SK-N-SH (cell line): Measurements from ENCODE around the gene PHAX. TPM values are rescaled to one million over a fixed set of nuclear protein-coding genes. Genes with fewer than 3 reads are reported as not detected.

Experiments
- CTCF ChIA-PET: fragments of 300-600, 350-600 bp; formaldehyde crosslinking; extraction: SDS; loops from one replicate; lab custom pipeline; 2021; lab: Yijun Ruan, JAX
- POLR2A ChIA-PET: fragments of 350-600 bp; sonication (Branson Sonifier 250); formaldehyde crosslinking; extraction: SDS; loops from one replicate; lab custom pipeline; 2020; ENCODE audit warnings: antibody characterized with exemption, inconsistent platforms; lab: Yijun Ruan, JAX
- DNase-seq: peaks from one replicate; pipeline ENCODE4 v3.0.0; 2012
- H2AFZ ChIP-seq: fragments of 200-600 bp; sonication (generic); 2 replicates; pipeline ENCODE4 v1.8.1; 2016; ENCODE audit warnings: antibody characterized with exemption, mild to moderate bottlenecking, low read depth
- H3F3A ChIP-seq: fragments of 200-600 bp; sonication (generic); replicated peaks from 2 replicates; pipeline ENCODE3; 2016; ENCODE audit warnings: antibody characterized with exemption, mild to moderate bottlenecking; ENCODE audit not compliant: insufficient read depth
- H3K27ac ChIP-seq, 2 experiments: fragments of 200-500 bp in 1 of 2; fragments of 200-600 bp in 1 of 2; sonication (Bioruptor generic) in 1 of 2; sonication (generic), shearing (Covaris generic) in 1 of 2; 2 replicates each; pipeline versions ENCODE4 v1.5.1 to v1.6.1; 2014 to 2016; ENCODE audit warnings: low read depth in 2 of 2, inconsistent platforms in 1 of 2, low read length in 1 of 2, mild to moderate bottlenecking in 1 of 2, mixed read lengths in 1 of 2
- H3K27me3 ChIP-seq: fragments of 200-600 bp; sonication (generic), shearing (Covaris generic); 2 replicates; pipeline ENCODE4 v1.6.1; 2016; ENCODE audit warnings: mixed run types; ENCODE audit not compliant: insufficient read depth
- H3K36me3 ChIP-seq, 2 experiments: fragments of 200-500 bp in 1 of 2; fragments of 200-600 bp in 1 of 2; sonication (Bioruptor generic) in 1 of 2; sonication (generic) in 1 of 2; replicated peaks in 1 of 2; 2 replicates each; pipeline versions ENCODE3 to v1.5.1; 2014 to 2016; ENCODE audit warnings: low read length in 1 of 2, mild to moderate bottlenecking in 1 of 2; ENCODE audit not compliant: insufficient read depth in 2 of 2, control insufficient read depth in 1 of 2
- H3K4me1 ChIP-seq, 2 experiments: fragments of 200-500 bp in 1 of 2; fragments of 200-600 bp in 1 of 2; sonication (Bioruptor generic) in 1 of 2; sonication (generic), shearing (Covaris generic) in 1 of 2; 2 replicates each; pipeline versions ENCODE4 v1.5.1 to v1.6.1; 2014 to 2016; ENCODE audit warnings: low read depth in 1 of 2, low read length in 1 of 2, mixed run types in 1 of 2; ENCODE audit not compliant: insufficient read depth in 2 of 2, control insufficient read depth in 1 of 2
- H3K4me2 ChIP-seq: fragments of 200-600 bp; sonication (generic), shearing (Covaris generic); 2 replicates; pipeline ENCODE4 v1.6.1; 2017; ENCODE audit warnings: mixed run types
- H3K4me3 ChIP-seq, 2 experiments: fragments of 200-500 bp in 1 of 2; fragments of 200-600 bp in 1 of 2; sonication (Bioruptor generic) in 1 of 2; sonication (generic), shearing (Covaris generic) in 1 of 2; 2 replicates each; pipeline versions ENCODE4 v1.5.1 to v1.8.1; 2014 to 2016; ENCODE audit warnings: low read depth in 2 of 2, inconsistent platforms in 1 of 2, low read length in 1 of 2, mild to moderate bottlenecking in 1 of 2, mixed read lengths in 1 of 2, moderate library complexity in 1 of 2
- H3K79me2 ChIP-seq: fragments of 200-600 bp; sonication (generic); 2 replicates; pipeline ENCODE4 v1.8.1; 2017; ENCODE audit warnings: mild to moderate bottlenecking; ENCODE audit not compliant: insufficient read depth
- H3K9ac ChIP-seq: fragments of 200-600 bp; sonication (generic); 2 replicates; pipeline ENCODE4 v1.6.1; 2017; ENCODE audit warnings: mixed run types
- H3K9me2 ChIP-seq: fragments of 200-600 bp; sonication (generic); 2 replicates; pipeline ENCODE4 v1.6.1; 2017; ENCODE audit warnings: mixed run types
- H3K9me3 ChIP-seq: fragments of 200-600 bp; sonication (generic); 2 replicates; pipeline ENCODE4 v1.6.1; 2017; ENCODE audit warnings: mixed run types, mild to moderate bottlenecking, moderate library complexity
- H4K20me1 ChIP-seq: fragments of 200-600 bp; sonication (generic); 2 replicates; pipeline ENCODE4 v1.6.1; 2017; ENCODE audit warnings: mild to moderate bottlenecking, mixed run types; ENCODE audit not compliant: insufficient read depth
- GABPA ChIP-seq: IDR thresholded peaks from 2 replicates; pipeline ENCODE4 v1.4.0; 2012; ENCODE audit warnings: low read depth, mild to moderate bottlenecking
- MEF2A ChIP-seq: IDR thresholded peaks from 2 replicates; pipeline ENCODE4 v1.4.0; 2012; ENCODE audit warnings: low read depth, borderline replicate concordance
- MXI1 ChIP-seq: IDR thresholded peaks from 2 replicates; pipeline ENCODE4 v1.6.1; 2012; ENCODE audit warnings: mild to moderate bottlenecking, low read depth, low read length, improper control_type of control experiment
- NRF1 ChIP-seq: IDR thresholded peaks from 2 replicates; pipeline ENCODE4 v1.6.1; 2012; ENCODE audit warnings: low read depth, mild to moderate bottlenecking, low read length
- POLR2AphosphoS5 ChIP-seq: IDR thresholded peaks from 2 replicates; pipeline ENCODE4 v1.6.1; 2012; ENCODE audit warnings: low read depth, low read length
- RAD21 ChIP-seq: IDR thresholded peaks from 2 replicates; pipeline ENCODE4 v1.6.1; 2012; ENCODE audit warnings: mild to moderate bottlenecking, low read length
- RCOR1 ChIP-seq: fragments of 150-350 bp; IDR thresholded peaks from 2 replicates; pipeline ENCODE4 v1.6.1; 2017; ENCODE audit warnings: antibody characterized with exemption, low read length
- REST ChIP-seq: IDR thresholded peaks from 2 replicates; pipeline ENCODE4 v1.6.1; 2012; ENCODE audit warnings: mild to moderate bottlenecking, low read depth, low read length, moderate library complexity
- SMC3 ChIP-seq: IDR thresholded peaks from 2 replicates; pipeline ENCODE4 v1.6.1; 2012; ENCODE audit warnings: low read depth, low read length, improper control_type of control experiment
- TAF1 ChIP-seq: IDR thresholded peaks from 2 replicates; pipeline ENCODE4 v1.6.1; 2012; ENCODE audit warnings: low read depth, mild to moderate bottlenecking, low read length, moderate library complexity, borderline replicate concordance
- TEAD4 ChIP-seq: IDR thresholded peaks from 2 replicates; pipeline ENCODE4 v1.4.0; 2012; ENCODE audit warnings: mild to moderate bottlenecking, borderline replicate concordance; ENCODE audit not compliant: insufficient read depth
- WGBS: methylation state at CpG from one replicate; pipeline ENCODE4 v1.1.6; 2017; ENCODE audit warnings: low lambda C conversion rate; 5-methylcytosine and 5-hydroxymethylcytosine counted together
- polyA plus RNA-seq, 3 experiments: library from polyadenylated mRNA; depleted of rRNA; stranded (reverse); fragments of >200 nt; gene quantifications; 2 replicates each; pipeline ENCODE4 v1.2.3, GENCODE V29; 2012
- TF ChIP-seq, protein P1 (sequence below): IDR thresholded peaks from 2 replicates; pipeline ENCODE4; 2012
- TF ChIP-seq, protein P2 (sequence below): IDR thresholded peaks from 2 replicates; pipeline ENCODE4 v1.4.0; 2012; ENCODE audit warnings: low read depth, borderline replicate concordance

Gene PHAX
- polyA plus RNA-seq, 1 of the 3 experiments (the other 2 are of a cell fraction): 25.1 TPM

DNA sequence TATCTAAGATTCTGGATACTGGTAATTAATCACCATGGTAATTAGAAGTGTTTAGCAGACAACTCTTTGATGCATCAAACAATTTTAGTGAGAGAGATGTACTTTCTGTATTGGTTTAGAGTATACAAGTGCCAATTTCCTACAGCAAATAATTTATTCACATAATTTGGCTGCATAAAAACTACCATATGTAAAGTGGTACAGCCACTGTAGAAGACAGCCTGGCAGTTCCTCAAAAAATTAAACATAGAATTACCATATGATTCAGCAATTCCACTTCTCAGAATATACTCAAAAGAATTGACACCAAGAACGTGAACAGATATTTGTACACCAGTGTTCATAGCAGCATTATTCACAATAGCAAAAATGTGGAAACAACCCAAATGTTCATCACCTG lies 36.2 kb downstream of the PHAX start:
- Histone ChIP-seq H3K4me3 (no peak overlapping the region), H3F3A (no peaks in the 10 kb centered on the region), H3K27ac (no peak overlapping the region), H3K9me2 (no peaks in the 10 kb centered on the region), H3K4me1 (no peaks in the 10 kb centered on the region), H3K27me3 (no peaks in the 10 kb centered on the region), H4K20me1 (no peaks in the 10 kb centered on the region), H3K36me3 (no peaks in the 10 kb centered on the region), H3K9me3 (no peaks in the 10 kb centered on the region), H3K79me2 (no peaks in the 10 kb centered on the region), H3K4me2 (no peak overlapping the region), H3K9ac (no peak overlapping the region), H2AFZ (no peak overlapping the region)
- WGBS: 81% methylated on average over 1 of the region's 1 CpG
- DNase-seq: no peak
- ChIA-PET POLR2A (no interaction called here), CTCF (no interaction called here)
- TF ChIP-seq, protein P1, sequence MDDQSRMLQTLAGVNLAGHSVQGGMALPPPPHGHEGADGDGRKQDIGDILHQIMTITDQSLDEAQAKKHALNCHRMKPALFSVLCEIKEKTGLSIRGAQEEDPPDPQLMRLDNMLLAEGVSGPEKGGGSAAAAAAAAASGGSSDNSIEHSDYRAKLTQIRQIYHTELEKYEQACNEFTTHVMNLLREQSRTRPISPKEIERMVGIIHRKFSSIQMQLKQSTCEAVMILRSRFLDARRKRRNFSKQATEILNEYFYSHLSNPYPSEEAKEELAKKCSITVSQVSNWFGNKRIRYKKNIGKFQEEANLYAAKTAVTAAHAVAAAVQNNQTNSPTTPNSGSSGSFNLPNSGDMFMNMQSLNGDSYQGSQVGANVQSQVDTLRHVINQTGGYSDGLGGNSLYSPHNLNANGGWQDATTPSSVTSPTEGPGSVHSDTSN: no peak
- TF ChIP-seq RAD21: no peak
- no peak for TF ChIP-seq NRF1
- TF ChIP-seq RCOR1: no peak
- no peak for TF ChIP-seq MXI1
- TF ChIP-seq MEF2A: no peak
- no peak for TF ChIP-seq POLR2AphosphoS5
- TF ChIP-seq TAF1: no peak
- TF ChIP-seq TEAD4: no peak
- TF ChIP-seq, protein P2, sequence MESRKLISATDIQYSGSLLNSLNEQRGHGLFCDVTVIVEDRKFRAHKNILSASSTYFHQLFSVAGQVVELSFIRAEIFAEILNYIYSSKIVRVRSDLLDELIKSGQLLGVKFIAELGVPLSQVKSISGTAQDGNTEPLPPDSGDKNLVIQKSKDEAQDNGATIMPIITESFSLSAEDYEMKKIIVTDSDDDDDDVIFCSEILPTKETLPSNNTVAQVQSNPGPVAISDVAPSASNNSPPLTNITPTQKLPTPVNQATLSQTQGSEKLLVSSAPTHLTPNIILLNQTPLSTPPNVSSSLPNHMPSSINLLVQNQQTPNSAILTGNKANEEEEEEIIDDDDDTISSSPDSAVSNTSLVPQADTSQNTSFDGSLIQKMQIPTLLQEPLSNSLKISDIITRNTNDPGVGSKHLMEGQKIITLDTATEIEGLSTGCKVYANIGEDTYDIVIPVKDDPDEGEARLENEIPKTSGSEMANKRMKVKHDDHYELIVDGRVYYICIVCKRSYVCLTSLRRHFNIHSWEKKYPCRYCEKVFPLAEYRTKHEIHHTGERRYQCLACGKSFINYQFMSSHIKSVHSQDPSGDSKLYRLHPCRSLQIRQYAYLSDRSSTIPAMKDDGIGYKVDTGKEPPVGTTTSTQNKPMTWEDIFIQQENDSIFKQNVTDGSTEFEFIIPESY: no peak
- TF ChIP-seq SMC3: no peak
- TF ChIP-seq REST: no peak
- TF ChIP-seq GABPA: no peak
